Measurements from ENCODE around the gene DNM2.

DNA sequence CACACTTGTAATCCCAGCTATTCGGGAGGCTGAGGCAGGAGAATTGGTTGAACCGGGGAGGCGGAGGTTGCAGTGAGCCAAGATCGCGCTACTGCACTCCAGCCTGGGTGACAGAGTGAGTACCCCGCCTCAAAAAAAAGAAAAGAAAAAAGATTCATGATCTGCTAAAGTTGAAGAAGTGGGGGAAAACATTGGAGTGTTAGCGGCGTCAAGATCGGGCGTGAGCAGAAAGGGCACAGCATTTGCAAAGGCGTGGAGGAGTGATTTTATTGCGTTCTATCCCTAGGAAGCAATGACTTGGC is 874 bp upstream of the DNM2 start:
- TF ChIP-seq, protein P1, sequence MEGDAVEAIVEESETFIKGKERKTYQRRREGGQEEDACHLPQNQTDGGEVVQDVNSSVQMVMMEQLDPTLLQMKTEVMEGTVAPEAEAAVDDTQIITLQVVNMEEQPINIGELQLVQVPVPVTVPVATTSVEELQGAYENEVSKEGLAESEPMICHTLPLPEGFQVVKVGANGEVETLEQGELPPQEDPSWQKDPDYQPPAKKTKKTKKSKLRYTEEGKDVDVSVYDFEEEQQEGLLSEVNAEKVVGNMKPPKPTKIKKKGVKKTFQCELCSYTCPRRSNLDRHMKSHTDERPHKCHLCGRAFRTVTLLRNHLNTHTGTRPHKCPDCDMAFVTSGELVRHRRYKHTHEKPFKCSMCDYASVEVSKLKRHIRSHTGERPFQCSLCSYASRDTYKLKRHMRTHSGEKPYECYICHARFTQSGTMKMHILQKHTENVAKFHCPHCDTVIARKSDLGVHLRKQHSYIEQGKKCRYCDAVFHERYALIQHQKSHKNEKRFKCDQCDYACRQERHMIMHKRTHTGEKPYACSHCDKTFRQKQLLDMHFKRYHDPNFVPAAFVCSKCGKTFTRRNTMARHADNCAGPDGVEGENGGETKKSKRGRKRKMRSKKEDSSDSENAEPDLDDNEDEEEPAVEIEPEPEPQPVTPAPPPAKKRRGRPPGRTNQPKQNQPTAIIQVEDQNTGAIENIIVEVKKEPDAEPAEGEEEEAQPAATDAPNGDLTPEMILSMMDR (IDR thresholded peaks at IDR 0.05) = no peak
- no peak for TF ChIP-seq POLR2A (IDR thresholded peaks at IDR 0.05)

All from testis (tissue), 2 donors.